Measurements from ENCODE around the gene NRIP1. TPM values are rescaled to one million over a fixed set of nuclear protein-coding genes. Genes with fewer than 3 reads are reported as not detected.

NRIP1 gene
- total and polyA plus RNA-seq, 12 donors: 8.0 to 75.8 (median 46.0) TPM

- no peak overlapping the region for H3K27ac ChIP-seq
- DNase-seq: no peak
- H3K4me3 ChIP-seq: no peak overlapping the region
- WGBS, 4 donors: 93 to 97% (median 95%) methylated on average over 3 of the region's 3 CpGs
- no peaks in the 10 kb centered on the region for H3K36me3 ChIP-seq (replicated peaks in 1 of 2)
- intact Hi-C loops (cut with DNase I): no loop called here
- no peaks in the 10 kb centered on the region for H3K9me3 ChIP-seq (replicated peaks in 1 of 3)
- H3K27me3 ChIP-seq: no peaks in the 10 kb centered on the region
- H3K4me1 ChIP-seq (replicated peaks in 1 of 2): peaks cover 0 to 10% of the 10 kb centered on the region in 2 donors
- TF ChIP-seq POLR2A (IDR thresholded peaks at IDR 0.05): no peak
- TF ChIP-seq CTCF (IDR thresholded peaks at IDR 0.05): no peak
These were observed 79.5 kb downstream of the NRIP1 start for GRCh38 chr21:14985306-14985705.

- TF ChIP-seq CTCF (IDR thresholded peaks at IDR 0.05) (no peak), POLR2A (IDR thresholded peaks at IDR 0.05) (no peak)
- intact Hi-C loops (cut with DNase I): no loop called here
- 73 to 96% (median 91%) methylated on average over 3 of the region's 3 CpGs for WGBS, 4 donors
These were observed 82.5 kb downstream of the NRIP1 start for GRCh38 chr21:14982336-14982735.

GRCh38 chr21:14981246-14981645, 83.6 kb downstream of the NRIP1 start:
- H3K4me3 ChIP-seq: no peak overlapping the region
- intact Hi-C loops (cut with DNase I): no loop called here
- 59 to 80% (median 72%) methylated on average over 5 of the region's 5 CpGs for WGBS, 4 donors
- H3K9me3 ChIP-seq (replicated peaks in 1 of 3): no peaks in the 10 kb centered on the region
- H3K36me3 ChIP-seq (replicated peaks in 1 of 2): no peaks in the 10 kb centered on the region
- peaks cover 7 to 18% of the 10 kb centered on the region in 2 donors for H3K4me1 ChIP-seq (replicated peaks in 1 of 2)
- H3K27me3 ChIP-seq: no peaks in the 10 kb centered on the region
- no peak for DNase-seq
- H3K27ac ChIP-seq: no peak overlapping the region
- TF ChIP-seq CTCF (IDR thresholded peaks at IDR 0.05) (no peak), POLR2A (IDR thresholded peaks at IDR 0.05) (no peak)

More at GRCh38 chr21:14982336-14982735, 82.5 kb downstream of the NRIP1 start:
- Histone ChIP-seq H3K9me3 (replicated peaks in 1 of 3) (no peaks in the 10 kb centered on the region), H3K36me3 (replicated peaks in 1 of 2) (no peaks in the 10 kb centered on the region), H3K27ac (no peak overlapping the region), H3K27me3 (no peaks in the 10 kb centered on the region), H3K4me3 (no peak overlapping the region), H3K4me1 (replicated peaks in 1 of 2) (peaks cover 7 to 20% of the 10 kb centered on the region in 2 donors)
- no peak for DNase-seq

- Histone ChIP-seq H3K9me3 (replicated peaks in 1 of 3) (no peaks in the 10 kb centered on the region), H3K27me3 (no peaks in the 10 kb centered on the region), H3K4me1 (replicated peaks in 1 of 2) (peaks cover 7 to 18% of the 10 kb centered on the region in 2 donors), H3K36me3 (replicated peaks in 1 of 2) (no peaks in the 10 kb centered on the region), H3K27ac (no peak overlapping the region), H3K4me3 (no peak overlapping the region)
- DNase-seq: peak in 1 of 7 donors; percentile 25
- TF ChIP-seq POLR2A (IDR thresholded peaks at IDR 0.05) (no peak), CTCF (IDR thresholded peaks at IDR 0.05) (no peak)
- intact Hi-C loops (cut with DNase I): no loop called here
These were observed 85.5 kb downstream of the NRIP1 start for GRCh38 chr21:14979264-14979663.
